VCaP (cell line): ENCODE measurements around the gene AMBP.
A peak's percentile ranks its signal among the peaks of the same experiment; 100 is the strongest.

Source experiments
- H3K27ac ChIP-seq: fragments of 450-650 bp; 2 replicates; pipeline ENCODE4 v1.5.1; 2017
- TF ChIP-seq, protein P1 (sequence below): fragments of 450-650 bp; conservative IDR thresholded peaks from 2 replicates; pipeline ENCODE4 v1.5.1; 2017; ENCODE audit warnings: mild to moderate bottlenecking, moderate library complexity

The AMBP gene

DNA sequence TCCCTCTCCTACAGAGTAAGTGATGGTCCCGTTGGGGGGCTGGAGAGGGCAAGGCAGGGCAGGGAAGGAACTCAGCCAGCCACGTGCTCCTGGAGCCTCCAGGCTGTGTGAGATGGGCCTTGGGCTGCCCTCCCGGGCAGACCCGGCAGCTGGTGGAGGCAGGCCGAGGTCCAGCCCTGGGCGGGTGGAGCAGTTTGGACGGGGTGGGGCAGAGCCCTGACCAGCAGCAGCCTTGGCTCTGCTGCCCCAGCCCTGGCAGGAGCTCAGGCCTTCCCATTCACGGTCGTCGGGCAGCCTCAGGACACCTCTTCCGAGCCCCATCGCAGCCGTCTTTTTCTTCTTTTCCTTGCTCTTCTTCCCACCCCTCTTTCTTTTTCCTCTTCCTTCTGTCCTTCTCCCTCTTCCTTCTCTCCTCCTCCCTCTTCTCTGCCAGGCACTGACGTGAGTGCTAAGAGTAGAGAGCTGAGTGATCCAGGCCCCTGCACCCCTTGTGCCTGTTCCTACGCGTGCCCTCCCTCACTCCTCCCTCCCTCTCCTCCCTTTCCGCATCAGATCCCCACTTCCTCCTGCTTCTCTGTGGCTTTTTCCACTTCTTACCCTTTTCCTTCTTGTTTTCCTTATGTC lies 42.8 kb downstream of the AMBP start:
- TF ChIP-seq, protein P1, sequence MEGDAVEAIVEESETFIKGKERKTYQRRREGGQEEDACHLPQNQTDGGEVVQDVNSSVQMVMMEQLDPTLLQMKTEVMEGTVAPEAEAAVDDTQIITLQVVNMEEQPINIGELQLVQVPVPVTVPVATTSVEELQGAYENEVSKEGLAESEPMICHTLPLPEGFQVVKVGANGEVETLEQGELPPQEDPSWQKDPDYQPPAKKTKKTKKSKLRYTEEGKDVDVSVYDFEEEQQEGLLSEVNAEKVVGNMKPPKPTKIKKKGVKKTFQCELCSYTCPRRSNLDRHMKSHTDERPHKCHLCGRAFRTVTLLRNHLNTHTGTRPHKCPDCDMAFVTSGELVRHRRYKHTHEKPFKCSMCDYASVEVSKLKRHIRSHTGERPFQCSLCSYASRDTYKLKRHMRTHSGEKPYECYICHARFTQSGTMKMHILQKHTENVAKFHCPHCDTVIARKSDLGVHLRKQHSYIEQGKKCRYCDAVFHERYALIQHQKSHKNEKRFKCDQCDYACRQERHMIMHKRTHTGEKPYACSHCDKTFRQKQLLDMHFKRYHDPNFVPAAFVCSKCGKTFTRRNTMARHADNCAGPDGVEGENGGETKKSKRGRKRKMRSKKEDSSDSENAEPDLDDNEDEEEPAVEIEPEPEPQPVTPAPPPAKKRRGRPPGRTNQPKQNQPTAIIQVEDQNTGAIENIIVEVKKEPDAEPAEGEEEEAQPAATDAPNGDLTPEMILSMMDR, result no peak
- no peak overlapping the region for H3K27ac ChIP-seq

DNA sequence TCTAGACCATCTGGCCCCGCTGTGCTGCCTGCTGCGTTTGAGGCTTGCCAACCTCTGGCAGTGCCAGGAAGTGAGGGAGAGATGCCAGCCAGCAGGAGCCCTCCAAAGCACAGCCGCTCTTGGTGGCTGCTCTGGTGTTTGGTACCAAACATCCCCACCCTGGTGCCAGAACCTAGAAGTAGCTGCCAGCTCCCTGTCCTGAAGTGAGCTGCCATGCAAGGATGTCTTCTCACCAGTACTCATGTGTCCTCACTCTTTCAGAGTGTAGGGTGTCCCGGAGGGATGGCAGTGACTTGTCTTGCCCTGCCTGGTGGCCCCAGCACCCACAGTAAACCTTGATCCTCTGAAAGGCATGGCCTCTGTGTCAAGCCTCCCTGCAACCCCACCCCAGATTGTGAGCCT lies 43.4 kb downstream of the AMBP start:
- no peak overlapping the region for H3K27ac ChIP-seq
- TF ChIP-seq, protein P1, result no peak

DNA sequence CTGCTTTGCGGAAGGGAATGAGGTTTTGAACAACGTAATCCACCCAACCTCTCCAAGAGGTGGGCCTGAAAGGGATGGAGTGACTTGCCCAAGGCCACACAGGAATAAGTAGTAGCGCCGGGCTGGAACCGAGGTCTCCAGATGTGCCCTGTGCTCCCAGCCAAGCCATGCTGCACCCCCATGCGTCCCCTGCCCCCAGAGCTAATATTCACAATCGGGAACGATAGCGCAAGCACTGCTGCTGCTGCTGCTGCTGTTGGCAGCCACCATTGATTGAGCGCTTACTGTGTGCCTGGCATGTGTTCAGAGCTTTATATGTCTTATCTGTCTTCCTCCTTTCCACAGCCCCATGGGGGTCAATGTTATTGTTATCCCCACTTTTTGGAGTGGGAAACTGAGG lies 43.9 kb downstream of the AMBP start:
- TF ChIP-seq, protein P1, result no peak
- no peak overlapping the region for H3K27ac ChIP-seq

DNA sequence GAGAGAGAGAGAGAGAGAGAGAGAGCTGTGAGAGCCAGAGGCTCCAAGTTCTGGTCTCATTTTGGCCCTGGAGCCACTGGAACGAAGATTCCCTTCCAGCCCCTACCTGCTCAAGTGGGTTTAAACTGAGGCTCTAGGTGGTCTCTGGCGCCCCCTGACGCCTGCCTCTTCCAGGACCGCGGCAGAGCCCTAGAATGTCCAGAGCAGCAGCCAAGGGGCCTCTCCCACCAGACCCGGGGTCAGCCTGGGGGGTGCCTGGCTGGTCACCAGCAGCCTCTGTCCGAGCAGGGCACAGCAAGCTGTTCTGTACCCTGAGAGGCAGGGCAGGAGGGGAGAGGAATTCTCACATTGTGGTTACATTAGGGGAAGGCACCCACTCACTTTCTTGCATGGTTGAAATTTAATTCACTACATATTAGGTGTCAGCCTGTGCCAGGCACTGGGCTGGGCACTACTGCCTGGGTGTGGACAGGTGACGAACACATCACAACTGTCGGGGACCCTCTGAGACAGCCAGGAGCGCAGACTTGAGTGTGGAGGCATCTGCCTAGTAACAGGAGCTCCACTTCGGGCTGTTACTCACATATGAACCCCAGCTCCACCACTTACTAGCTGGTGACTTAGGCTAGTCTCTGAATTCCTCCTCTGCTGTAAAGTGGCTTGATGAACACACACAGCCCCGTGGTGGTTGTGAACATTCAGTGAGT lies 44.5 kb downstream of the AMBP start:
- TF ChIP-seq, protein P1, result peak; percentile 72
- H3K27ac ChIP-seq, result no peak overlapping the region

DNA sequence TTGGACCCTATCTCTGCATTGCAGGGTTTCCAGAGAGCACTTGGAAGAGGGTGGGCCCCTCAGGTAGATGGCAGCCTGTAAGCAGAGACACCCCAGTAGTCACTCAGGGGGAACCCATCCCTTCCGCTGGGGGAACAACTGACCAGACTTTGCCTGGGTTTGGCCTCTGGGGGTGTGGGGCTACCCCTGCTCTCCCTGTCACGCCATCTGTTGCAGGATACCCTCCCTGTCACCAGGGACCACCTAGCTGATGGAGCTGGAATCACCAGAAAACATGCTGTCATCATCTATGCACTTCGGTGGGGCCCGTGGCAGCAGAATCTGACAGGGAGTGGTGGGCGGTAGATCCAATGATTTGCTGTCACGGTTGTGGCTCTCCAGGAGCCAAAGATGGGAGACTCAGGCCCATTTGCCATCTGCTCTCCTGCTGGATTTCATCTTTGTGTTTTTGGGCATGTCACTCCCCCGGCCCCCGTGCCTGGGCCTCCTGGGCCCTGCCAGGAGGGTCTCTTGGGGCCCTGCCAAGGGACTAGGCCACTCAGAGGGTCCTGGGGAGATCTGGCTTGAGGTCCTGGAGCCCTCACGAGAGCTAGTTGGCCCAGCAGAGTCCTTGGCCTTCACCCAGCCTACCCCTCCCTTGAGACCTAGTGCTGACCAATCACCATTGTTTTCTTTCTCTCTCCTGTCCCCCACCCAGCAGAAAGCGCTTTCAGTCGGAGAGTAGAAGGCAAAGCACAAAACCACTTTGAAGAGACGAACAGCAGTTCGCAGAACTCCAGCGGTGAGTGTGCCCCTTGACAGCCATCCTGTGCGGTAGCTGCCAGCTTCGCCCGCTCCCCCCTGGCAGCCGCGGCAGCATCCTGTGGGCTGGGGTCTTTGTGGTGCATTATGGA lies 45.9 kb downstream of the AMBP start:
- H3K27ac ChIP-seq, result no peak overlapping the region
- TF ChIP-seq, protein P1, result no peak

DNA sequence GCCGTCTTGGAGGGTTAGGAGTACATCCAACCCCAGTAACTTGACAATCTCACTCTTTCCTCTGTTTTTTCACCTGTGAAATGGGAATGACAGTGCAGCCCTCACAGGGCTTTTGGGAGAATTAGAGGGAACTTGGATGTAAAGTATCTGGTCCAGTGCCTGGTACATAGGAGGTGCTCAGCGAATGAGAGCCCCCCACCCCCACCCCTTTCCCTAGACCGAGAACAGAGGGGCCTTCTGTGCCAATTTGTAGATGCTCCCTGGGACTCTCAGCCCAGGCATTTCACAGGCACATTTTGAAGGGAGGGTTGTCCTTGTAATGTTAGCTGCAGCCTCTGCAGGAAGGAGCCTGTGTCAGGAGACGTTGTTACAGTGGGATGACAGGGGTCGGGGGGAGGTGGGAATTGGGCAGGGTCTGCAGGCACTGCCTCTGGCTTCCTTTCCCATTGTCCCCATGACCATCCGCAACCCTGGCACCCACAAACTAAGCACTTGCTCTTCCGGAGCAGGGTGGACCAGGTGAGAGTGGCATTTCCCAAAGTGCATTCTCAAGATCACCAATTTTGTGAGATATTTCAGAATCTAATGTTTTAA lies 47.0 kb downstream of the AMBP start:
- TF ChIP-seq, protein P1, result no peak
- no peak overlapping the region for H3K27ac ChIP-seq

DNA sequence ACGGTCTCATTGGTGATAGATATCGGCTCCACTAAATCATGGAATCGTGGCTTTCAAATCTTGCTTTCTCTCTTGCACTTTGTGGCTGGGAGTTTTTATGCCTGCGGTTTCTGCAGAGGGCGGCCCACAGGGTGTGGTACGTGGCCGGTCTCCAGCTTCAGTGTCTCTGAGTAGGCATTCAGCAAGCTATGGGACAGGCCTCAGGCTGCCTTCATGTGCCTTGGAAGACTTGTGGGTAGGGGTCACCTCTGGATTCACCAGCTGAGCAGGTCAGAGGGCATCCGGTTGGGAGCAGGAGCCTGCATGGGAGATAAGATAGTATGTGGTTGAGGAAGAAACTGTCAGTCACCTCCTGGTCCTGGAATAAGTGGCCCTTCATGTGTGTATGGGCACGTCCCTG lies 47.7 kb downstream of the AMBP start:
- H3K27ac ChIP-seq, result no peak overlapping the region
- TF ChIP-seq, protein P1, result no peak
